Keratinocyte (primary cell): Measurements from ENCODE around the gene ZNF691. TPM values are rescaled to one million over a fixed set of nuclear protein-coding genes. Genes with fewer than 3 reads are reported as not detected.

Source experiments
- DNase-seq: peaks from one replicate; pipeline ENCODE4 v3.0.0-alpha.2; 2011; ENCODE audit warnings: low read depth, missing footprints, low spot score
- FAIRE-seq: peaks from 2 replicates; lab custom pipeline; 2011; peaks lifted over from hg19 to GRCh38; lab: Jason Lieb, UNC
- H2AFZ ChIP-seq: 2 replicates; pipeline ENCODE4 v1.6.0; 2012; ENCODE audit warnings: low read length, control low read depth, inconsistent platforms; ENCODE audit not compliant: control insufficient read depth
- H3K27ac ChIP-seq: 2 replicates; pipeline ENCODE4 v1.5.1; 2011; ENCODE audit warnings: low read length; ENCODE audit not compliant: control insufficient read depth, insufficient read depth
- H3K27me3 ChIP-seq: 3 replicates; pipeline ENCODE4 v1.6.0; 2011; ENCODE audit warnings: low read length; ENCODE audit not compliant: control insufficient read depth, insufficient read depth; ENCODE audit errors: extremely low read depth
- H3K36me3 ChIP-seq, 2 experiments: 2 replicates in 1 of 2; 3 replicates in 1 of 2; pipeline ENCODE4 v1.5.1; 2011; ENCODE audit warnings: low read length in 2 of 2, mild to moderate bottlenecking in 1 of 2; ENCODE audit not compliant: control insufficient read depth in 2 of 2, insufficient read depth in 2 of 2; ENCODE audit errors: extremely low read depth in 1 of 2
- H3K4me1 ChIP-seq: 3 replicates; pipeline ENCODE4 v1.5.1; 2011; ENCODE audit warnings: low read length; ENCODE audit not compliant: control insufficient read depth, insufficient read depth; ENCODE audit errors: extremely low read depth
- H3K4me2 ChIP-seq: 3 replicates; pipeline ENCODE4 v1.6.0; 2011; ENCODE audit warnings: low read depth, low read length; ENCODE audit not compliant: control insufficient read depth, insufficient read depth; ENCODE audit errors: extremely low read depth
- H3K4me3 ChIP-seq, 3 experiments: fragments of 200-600 bp in 1 of 3; sonication (generic) in 1 of 3; 2 replicates in 2 of 3; 3 replicates in 1 of 3; pipeline ENCODE4 v1.5.1; 2011 to 2016; ENCODE audit warnings: low read length in 3 of 3, mild to moderate bottlenecking in 3 of 3, control low read depth in 2 of 3, inconsistent platforms in 1 of 3, low read depth in 1 of 3, mixed read lengths in 1 of 3, mixed run types in 1 of 3, moderate library complexity in 1 of 3; ENCODE audit not compliant: control insufficient read depth in 2 of 3, insufficient read depth in 2 of 3; ENCODE audit errors: extremely low read depth in 1 of 3
- H3K79me2 ChIP-seq: 2 replicates; pipeline ENCODE4 v1.6.0; 2012; ENCODE audit warnings: low read length; ENCODE audit not compliant: control insufficient read depth, insufficient read depth
- H3K9ac ChIP-seq: 3 replicates; pipeline ENCODE4 v1.6.0; 2011; ENCODE audit warnings: low read length; ENCODE audit not compliant: control insufficient read depth, insufficient read depth; ENCODE audit errors: extremely low read depth
- H3K9me1 ChIP-seq: 3 replicates; pipeline ENCODE4 v1.6.0; 2011; ENCODE audit warnings: low read length; ENCODE audit not compliant: control insufficient read depth, insufficient read depth; ENCODE audit errors: extremely low read depth
- H3K9me3 ChIP-seq: 2 replicates; pipeline ENCODE4 v1.5.1; 2012; ENCODE audit warnings: low read depth, low read length; ENCODE audit not compliant: control insufficient read depth
- H4K20me1 ChIP-seq: 3 replicates; pipeline ENCODE4 v1.6.0; 2011; ENCODE audit warnings: low read length; ENCODE audit not compliant: control insufficient read depth, insufficient read depth; ENCODE audit errors: extremely low read depth
- CTCF ChIP-seq, 3 experiments: IDR thresholded peaks in 1 of 3; conservative IDR thresholded peaks in 1 of 3; optimal IDR thresholded peaks in 1 of 3; 2 replicates in 2 of 3; 3 replicates in 1 of 3; pipeline versions ENCODE3 to v1.5.1; 2011; ENCODE audit warnings: low read length in 3 of 3, mild to moderate bottlenecking in 3 of 3, moderate library complexity in 2 of 3, control low read depth in 1 of 3, inconsistent platforms in 1 of 3; ENCODE audit not compliant: insufficient read depth in 2 of 3; ENCODE audit errors: extremely low read depth in 1 of 3
- EZH2 ChIP-seq: IDR thresholded peaks from one replicate; pipeline ENCODE4 v1.6.1; 2012; ENCODE audit warnings: inconsistent platforms, mild to moderate bottlenecking, low read length, moderate library complexity
- dilution Hi-C: fragments of 300-500 bp; cut with MboI; formaldehyde crosslinking; loops from one replicate; pipeline ENCODE4 v1.7.0; 2020; ENCODE audit warnings: low sequenced_read_pairs; ENCODE audit not compliant: extremely low pct_ligation_motif_present
- polyA plus RNA-seq, 5 experiments: library from polyadenylated mRNA; depleted of rRNA in 3 of 5; stranded (reverse) in 3 of 5; stranded (forward) in 1 of 5; unstranded in 1 of 5; fragments of >200 nt; gene quantifications; 1 replicate in 1 of 5; 2 replicates in 3 of 5; 3 replicates in 1 of 5; pipeline versions ENCODE4 v1.2.1 to v1.2.3, GENCODE V29; 2011 to 2012; ENCODE audit warnings: missing spikeins in 2 of 5, low read depth in 1 of 5, low replicate concordance in 1 of 5

ZNF691 gene
- polyA plus RNA-seq, 1 donor (not counting 4 experiments of a cell fraction or from before 2014, with no cell fraction given) = 3.8 TPM

GRCh38 chr1:42835422-42835821 is 11.0 kb upstream of the ZNF691 start:
- H3K9me1 ChIP-seq = no peaks in the 10 kb centered on the region
- H3K4me3 ChIP-seq = no peak overlapping the region
- no peak overlapping the region for H2AFZ ChIP-seq
- TF ChIP-seq CTCF (optimal IDR thresholded peaks at IDR 0.05 in 1 of 3, IDR thresholded peaks at IDR 0.05 in 1 of 3, conservative IDR thresholded peaks at IDR 0.05 in 1 of 3; ENCODE audit: extremely low read depth in 1 of 3, insufficient read depth in 2 of 3, low read length in 3 of 3) (no peak), EZH2 (no peak)
- no peaks in the 10 kb centered on the region for H3K27me3 ChIP-seq
- H3K27ac ChIP-seq = no peak overlapping the region
- no peaks in the 10 kb centered on the region for H4K20me1 ChIP-seq
- FAIRE-seq = no peak
- H3K9ac ChIP-seq = no peak overlapping the region
- dilution Hi-C loops = no loop called here
- H3K9me3 ChIP-seq = no peaks in the 10 kb centered on the region
- H3K79me2 ChIP-seq = no peaks in the 10 kb centered on the region
- no peak for DNase-seq
- no peaks in the 10 kb centered on the region for H3K36me3 ChIP-seq
- H3K4me2 ChIP-seq = no peak overlapping the region
- H3K4me1 ChIP-seq = no peaks in the 10 kb centered on the region

- Histone ChIP-seq H2AFZ (no peak overlapping the region), H3K4me2 (no peak overlapping the region), H3K4me1 (no peaks in the 10 kb centered on the region), H4K20me1 (no peaks in the 10 kb centered on the region), H3K9me3 (no peaks in the 10 kb centered on the region), H3K9me1 (no peaks in the 10 kb centered on the region), H3K9ac (no peak overlapping the region), H3K79me2 (no peaks in the 10 kb centered on the region), H3K27ac (no peak overlapping the region), H3K36me3 (peaks cover 3% of the 10 kb centered on the region in 2 experiments), H3K4me3 (no peak overlapping the region), H3K27me3 (no peaks in the 10 kb centered on the region)
- no peak for DNase-seq
- no peak for FAIRE-seq
- TF ChIP-seq CTCF (optimal IDR thresholded peaks at IDR 0.05 in 1 of 3, IDR thresholded peaks at IDR 0.05 in 1 of 3, conservative IDR thresholded peaks at IDR 0.05 in 1 of 3; ENCODE audit: extremely low read depth in 1 of 3, insufficient read depth in 2 of 3, low read length in 3 of 3) = no peak
- TF ChIP-seq EZH2 = no peak
- dilution Hi-C loops = no loop called here
Measured at GRCh38 chr1:42837709-42838108, 8.7 kb upstream of the ZNF691 start.
